ENCODE data around the gene C11orf68.
A peak's percentile ranks its signal among the peaks of the same experiment; 100 is the strongest.

C11orf68 gene

DNA sequence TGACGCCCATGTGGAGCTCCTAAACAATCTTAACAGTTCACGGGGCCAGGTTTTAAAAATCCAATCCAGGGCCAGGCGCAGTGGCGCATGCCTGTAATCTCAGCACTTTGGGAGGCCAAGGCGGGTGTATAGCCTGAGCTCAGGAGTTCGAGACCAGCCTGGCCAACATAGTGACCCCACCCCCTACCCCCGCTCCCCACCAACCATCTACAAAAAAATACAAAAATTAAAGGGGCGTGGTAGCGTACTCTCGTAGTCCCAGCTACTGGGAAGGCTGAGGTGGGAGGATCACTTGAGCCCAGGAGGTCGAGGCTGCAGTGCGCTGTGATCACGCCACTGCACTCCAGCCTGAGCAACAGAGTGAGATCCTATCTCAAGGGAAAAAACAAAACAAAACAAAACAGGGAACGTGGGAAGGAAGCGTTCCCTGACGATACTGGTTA lies 42.0 kb upstream of the C11orf68 start:
- Histone ChIP-seq H3K27me3 (replicated peaks; ENCODE audit: insufficient read depth, low read length) (no peaks in the 10 kb centered on the region), H3K9me3 (replicated peaks; ENCODE audit: insufficient read depth, low read length) (no peaks in the 10 kb centered on the region), H3F3A (ENCODE audit: insufficient read depth, low read length) (peaks cover 13% of the 10 kb centered on the region), H3K9me2 (replicated peaks; ENCODE audit: insufficient read depth, low read length) (no peaks in the 10 kb centered on the region), H3K36me3 (replicated peaks; ENCODE audit: insufficient read depth, low read length) (no peaks in the 10 kb centered on the region; the same call in none of the 2 replicates), H3K9ac (ENCODE audit: low read length) (peak overlapping the region; percentile 96), H3K4me3 (ENCODE audit: low read length) (peak overlapping the region; percentile 93), H3K4me1 (ENCODE audit: low read length) (peaks cover 21% of the 10 kb centered on the region), H3K27ac (ENCODE audit: low read length) (peak overlapping the region; percentile 71; the same call in 1 of the 2 replicates), H3K79me2 (ENCODE audit: low read length) (peaks cover 47% of the 10 kb centered on the region), H4K20me1 (ENCODE audit: insufficient read depth, low read length) (no peaks in the 10 kb centered on the region), H2AFZ (ENCODE audit: low read length) (peak overlapping the region; percentile 87), H3K4me2 (ENCODE audit: low read depth, low read length) (peak overlapping the region; percentile 82)
- no peak for TF ChIP-seq EZH2 (optimal IDR thresholded peaks at IDR 0.05; ENCODE audit: low read depth, low read length)
- no peak for TF ChIP-seq EZH2phosphoT487 (IDR thresholded peaks at IDR 0.05; ENCODE audit: low read length)
- TF ChIP-seq, protein P1, sequence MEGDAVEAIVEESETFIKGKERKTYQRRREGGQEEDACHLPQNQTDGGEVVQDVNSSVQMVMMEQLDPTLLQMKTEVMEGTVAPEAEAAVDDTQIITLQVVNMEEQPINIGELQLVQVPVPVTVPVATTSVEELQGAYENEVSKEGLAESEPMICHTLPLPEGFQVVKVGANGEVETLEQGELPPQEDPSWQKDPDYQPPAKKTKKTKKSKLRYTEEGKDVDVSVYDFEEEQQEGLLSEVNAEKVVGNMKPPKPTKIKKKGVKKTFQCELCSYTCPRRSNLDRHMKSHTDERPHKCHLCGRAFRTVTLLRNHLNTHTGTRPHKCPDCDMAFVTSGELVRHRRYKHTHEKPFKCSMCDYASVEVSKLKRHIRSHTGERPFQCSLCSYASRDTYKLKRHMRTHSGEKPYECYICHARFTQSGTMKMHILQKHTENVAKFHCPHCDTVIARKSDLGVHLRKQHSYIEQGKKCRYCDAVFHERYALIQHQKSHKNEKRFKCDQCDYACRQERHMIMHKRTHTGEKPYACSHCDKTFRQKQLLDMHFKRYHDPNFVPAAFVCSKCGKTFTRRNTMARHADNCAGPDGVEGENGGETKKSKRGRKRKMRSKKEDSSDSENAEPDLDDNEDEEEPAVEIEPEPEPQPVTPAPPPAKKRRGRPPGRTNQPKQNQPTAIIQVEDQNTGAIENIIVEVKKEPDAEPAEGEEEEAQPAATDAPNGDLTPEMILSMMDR (IDR thresholded peaks at IDR 0.05; ENCODE audit: low read length) = no peak
- DNase-seq = no peak

DNA sequence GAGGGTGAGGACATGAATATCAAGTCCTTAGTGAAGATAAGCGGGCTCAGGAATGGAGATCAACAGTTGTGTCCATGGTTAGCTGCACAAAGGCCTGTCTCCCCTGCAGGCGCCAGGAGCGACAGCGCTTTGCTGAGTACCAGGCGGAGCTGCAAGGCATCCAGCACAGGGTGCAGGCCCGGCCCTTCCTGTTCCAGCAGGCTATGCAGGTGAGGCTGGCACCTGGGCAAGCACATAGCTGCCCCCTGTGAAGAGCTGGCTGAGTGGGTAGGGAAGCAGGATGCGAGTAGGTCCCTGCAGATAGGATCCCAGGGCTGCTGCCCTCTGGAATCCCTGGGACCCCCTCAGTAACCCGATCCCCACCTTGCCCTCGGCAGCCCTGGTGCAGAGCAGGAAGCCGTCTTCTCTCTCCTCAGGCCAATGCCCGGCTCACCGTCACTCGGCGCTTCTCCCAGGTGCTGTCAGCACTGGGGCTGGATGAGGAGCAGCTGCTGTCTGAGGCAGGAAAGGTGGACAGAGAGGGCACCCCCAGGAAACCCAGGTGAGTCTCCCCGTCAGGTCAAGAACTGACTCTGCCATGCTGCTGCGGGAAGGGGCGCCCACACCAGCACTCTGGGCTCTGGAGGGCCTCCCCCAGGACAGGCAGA lies 40.0 kb upstream of the C11orf68 start:
- Histone ChIP-seq H3K9ac (ENCODE audit: low read length) (no peak overlapping the region), H3K9me2 (replicated peaks; ENCODE audit: insufficient read depth, low read length) (no peaks in the 10 kb centered on the region), H4K20me1 (ENCODE audit: insufficient read depth, low read length) (no peaks in the 10 kb centered on the region), H3K4me1 (ENCODE audit: low read length) (peaks cover 21% of the 10 kb centered on the region), H3K4me3 (ENCODE audit: low read length) (no peak overlapping the region), H3K9me3 (replicated peaks; ENCODE audit: insufficient read depth, low read length) (no peaks in the 10 kb centered on the region), H3K79me2 (ENCODE audit: low read length) (peaks cover 27% of the 10 kb centered on the region), H3K4me2 (ENCODE audit: low read depth, low read length) (no peak overlapping the region), H3K27ac (ENCODE audit: low read length) (no peak overlapping the region), H3K27me3 (replicated peaks; ENCODE audit: insufficient read depth, low read length) (no peaks in the 10 kb centered on the region), H3F3A (ENCODE audit: insufficient read depth, low read length) (peaks cover 13% of the 10 kb centered on the region), H3K36me3 (replicated peaks; ENCODE audit: insufficient read depth, low read length) (no peaks in the 10 kb centered on the region), H2AFZ (ENCODE audit: low read length) (no peak overlapping the region)
- TF ChIP-seq, protein P1 (IDR thresholded peaks at IDR 0.05; ENCODE audit: low read length) = no peak
- TF ChIP-seq EZH2phosphoT487 (IDR thresholded peaks at IDR 0.05; ENCODE audit: low read length) (no peak), EZH2 (optimal IDR thresholded peaks at IDR 0.05; ENCODE audit: low read depth, low read length) (no peak)
- DNase-seq = no peak

DNA sequence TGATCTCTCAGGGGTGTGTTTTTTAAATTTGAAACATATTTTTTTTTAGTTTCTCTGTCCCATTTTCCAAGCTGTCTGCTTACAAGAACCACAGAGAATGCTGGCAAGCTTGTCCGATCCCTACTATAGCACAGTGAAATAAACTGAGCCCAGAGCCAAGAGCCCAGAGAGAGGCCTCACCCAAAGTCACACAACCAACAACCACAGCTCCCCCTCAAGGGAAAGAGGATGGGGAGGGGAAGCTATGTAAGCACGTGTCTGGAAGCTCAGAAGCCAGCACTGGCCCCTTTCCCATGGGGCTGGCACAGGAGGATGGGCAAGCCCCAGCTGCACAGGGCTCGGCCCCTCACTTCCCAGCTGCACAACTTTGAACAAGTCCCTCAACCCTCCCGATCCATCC lies 39.4 kb upstream of the C11orf68 start:
- Histone ChIP-seq H3K4me1 (ENCODE audit: low read length) (peaks cover 21% of the 10 kb centered on the region), H3K4me2 (ENCODE audit: low read depth, low read length) (no peak overlapping the region), H3F3A (ENCODE audit: insufficient read depth, low read length) (peaks cover 13% of the 10 kb centered on the region), H3K36me3 (replicated peaks; ENCODE audit: insufficient read depth, low read length) (no peaks in the 10 kb centered on the region), H4K20me1 (ENCODE audit: insufficient read depth, low read length) (no peaks in the 10 kb centered on the region), H3K27me3 (replicated peaks; ENCODE audit: insufficient read depth, low read length) (no peaks in the 10 kb centered on the region), H3K4me3 (ENCODE audit: low read length) (no peak overlapping the region), H3K9me2 (replicated peaks; ENCODE audit: insufficient read depth, low read length) (no peaks in the 10 kb centered on the region), H3K79me2 (ENCODE audit: low read length) (peaks cover 21% of the 10 kb centered on the region), H3K9me3 (replicated peaks; ENCODE audit: insufficient read depth, low read length) (no peaks in the 10 kb centered on the region), H3K27ac (ENCODE audit: low read length) (no peak overlapping the region), H3K9ac (ENCODE audit: low read length) (no peak overlapping the region), H2AFZ (ENCODE audit: low read length) (no peak overlapping the region)
- DNase-seq = no peak
- TF ChIP-seq EZH2phosphoT487 (IDR thresholded peaks at IDR 0.05; ENCODE audit: low read length) = no peak
- TF ChIP-seq EZH2 (optimal IDR thresholded peaks at IDR 0.05; ENCODE audit: low read depth, low read length) = no peak
- TF ChIP-seq, protein P1 (IDR thresholded peaks at IDR 0.05; ENCODE audit: low read length) = no peak

Measured in MM.1S (cell line).